GM12878 (cell line): Measurements from ENCODE around the gene PNPLA8. TPM values are rescaled to one million over a fixed set of nuclear protein-coding genes. Genes with fewer than 3 reads are reported as not detected.

ENCODE experiments used
- ATF7 ChIP-seq: fragments of 450-650 bp; IDR thresholded peaks from 2 replicates; pipeline ENCODE4 v1.6.1; 2016; ENCODE audit warnings: low read depth, mild to moderate bottlenecking
- ELK1 ChIP-seq: IDR thresholded peaks from 2 replicates; pipeline ENCODE4 v1.6.1; 2012; ENCODE audit warnings: low read depth, low read length, improper control_type of control experiment
- ESRRA ChIP-seq: IDR thresholded peaks from 2 replicates; pipeline ENCODE4 v1.6.1; 2012; ENCODE audit warnings: mild to moderate bottlenecking, low read length, improper control_type of control experiment
- HSF1 ChIP-seq: fragments of 150-350 bp; IDR thresholded peaks from 2 replicates; pipeline ENCODE4 v1.6.1; 2014; ENCODE audit warnings: mild to moderate bottlenecking, low read depth, low read length
- KAT2A ChIP-seq: conservative IDR thresholded peaks from 2 replicates; pipeline ENCODE4 v1.6.1; 2011; ENCODE audit warnings: low read depth, low read length; ENCODE audit not compliant: control insufficient read depth
- MEF2B ChIP-seq: fragments of 450-650 bp; IDR thresholded peaks from 2 replicates; pipeline ENCODE4 v1.6.1; 2018; ENCODE audit warnings: mild to moderate bottlenecking, moderate library complexity; ENCODE audit not compliant: partially characterized antibody, poor library complexity, severe bottlenecking
- RUNX3 ChIP-seq: IDR thresholded peaks from 2 replicates; pipeline ENCODE4 v1.6.1; 2012; ENCODE audit warnings: low read length, inconsistent platforms
- SMC3 ChIP-seq: IDR thresholded peaks from 2 replicates; pipeline ENCODE4 v1.6.1; 2011; ENCODE audit warnings: low read length, improper control_type of control experiment, borderline replicate concordance
- SREBF2 ChIP-seq: IDR thresholded peaks from 2 replicates; pipeline ENCODE4 v1.6.1; 2012; ENCODE audit warnings: mild to moderate bottlenecking, low read length
- TAF1 ChIP-seq: IDR thresholded peaks from 2 replicates; pipeline ENCODE4 v1.6.1; 2011; ENCODE audit warnings: mild to moderate bottlenecking, low read depth, low read length, borderline replicate concordance
- YBX1 ChIP-seq: fragments of 450-650 bp; IDR thresholded peaks from 2 replicates; pipeline ENCODE4 v1.6.1; 2016; ENCODE audit warnings: antibody characterized with exemption
- ZNF592 ChIP-seq: fragments of 450-650 bp; IDR thresholded peaks from 2 replicates; pipeline ENCODE4 v1.6.1; 2017; ENCODE audit warnings: mild to moderate bottlenecking, moderate library complexity
- polyA plus RNA-seq, 11 experiments: library from polyadenylated mRNA; depleted of rRNA in 4 of 11; unstranded in 6 of 11; stranded (reverse) in 5 of 11; fragments of >200 nt; fragmentation: Nextera tagmentation in 4 of 11; fragmentation: Illumina TruSeq in 1 of 11; extraction: Ambion mirVana in 4 of 11; extraction: Trizol in 1 of 11; gene quantifications; 1 replicate in 1 of 11; 2 replicates in 10 of 11; pipeline versions ENCODE4 v1.2.1 to v1.2.3, GENCODE V29; 2011 to 2016; ENCODE audit warnings: inconsistent platforms in 2 of 11, missing spikeins in 2 of 11, low read depth in 1 of 11
- total RNA-seq, 4 experiments: library from RNA; depleted of rRNA in 3 of 4; stranded (reverse); fragments of >200 nt in 3 of 4; fragmentation: Illumina TruSeq in 1 of 4; extraction: Trizol in 1 of 4; gene quantifications; 2 replicates each; pipeline versions ENCODE4 v1.2.1 to v1.2.3, GENCODE V29; 2013 to 2021
- TF ChIP-seq, protein P1 (sequence below): IDR thresholded peaks from 2 replicates; pipeline ENCODE4 v1.6.1; 2012; ENCODE audit warnings: low read depth, low read length, improper control_type of control experiment
- TF ChIP-seq, protein P2 (sequence below): IDR thresholded peaks from 2 replicates; pipeline ENCODE4 v1.6.1; 2011; ENCODE audit warnings: low read depth, mild to moderate bottlenecking, low read length, moderate library complexity, borderline replicate concordance; ENCODE audit errors: extremely low read depth

The PNPLA8 gene
- total and polyA plus RNA-seq, 10 of the 15 experiments (the other 5 are each of a cell fraction or from before 2014, with no cell fraction given), result 8.0 to 16.3 (median 12.2) TPM

GRCh38 chr7:108569381-108570145 lies 43.6 kb upstream of the PNPLA8 start, which contains the start of the genes DNAJB9 and THAP5 (continued):
- TF ChIP-seq ATF7 (peak; percentile 38; the same call in 1 of the 2 replicates), RUNX3 (0 out of 2 replicates have a peak, but pooled peaks have one; percentile 1), KAT2A (no peak), ESRRA (no peak), ELK1 (peak; percentile 88), HSF1 (no peak), SREBF2 (no peak), ZNF592 (no peak), SMC3 (0 out of 2 replicates have a peak, but pooled peaks have one; percentile 4), YBX1 (no peak), MEF2B (peak; percentile 89), TAF1 (peak; percentile 71)
- TF ChIP-seq, protein P1, sequence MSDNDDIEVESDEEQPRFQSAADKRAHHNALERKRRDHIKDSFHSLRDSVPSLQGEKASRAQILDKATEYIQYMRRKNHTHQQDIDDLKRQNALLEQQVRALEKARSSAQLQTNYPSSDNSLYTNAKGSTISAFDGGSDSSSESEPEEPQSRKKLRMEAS, result peak; percentile 100
- TF ChIP-seq, protein P2, sequence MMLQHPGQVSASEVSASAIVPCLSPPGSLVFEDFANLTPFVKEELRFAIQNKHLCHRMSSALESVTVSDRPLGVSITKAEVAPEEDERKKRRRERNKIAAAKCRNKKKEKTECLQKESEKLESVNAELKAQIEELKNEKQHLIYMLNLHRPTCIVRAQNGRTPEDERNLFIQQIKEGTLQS, result peak; percentile 90
